K562 (cell line): ENCODE measurements around the gene PWP2. TPM values are rescaled to one million over a fixed set of nuclear protein-coding genes. Genes with fewer than 3 reads are reported as not detected.

Source experiments
- ATAC-seq: fragments of 200-7000 bp; cut with Tn5 transposase; 3 replicates; pipeline ENCODE4 v1.9.1; 2020; ENCODE audit warnings: moderate library complexity
- BruUV-seq: library from RNA; stranded (reverse); fragments of 400-500 nt; replicated peaks from 2 replicates; lab custom pipeline; 2021; lab: Mats Ljungman, UMichigan
- CTCF ChIA-PET: fragments of 300-600 bp; formaldehyde crosslinking; extraction: SDS; loops from one replicate; lab custom pipeline; 2021; ENCODE audit warnings: low intra/inter-chr PET ratio; lab: Yijun Ruan, JAX
- POLR2A ChIA-PET: fragments of 300-600, 350-650 bp; sonication (Branson Sonifier 250); formaldehyde crosslinking; extraction: SDS; loops from one replicate; lab custom pipeline; 2021; ENCODE audit warnings: antibody characterized with exemption, inconsistent platforms; lab: Yijun Ruan, JAX
- DNase-seq, 4 experiments: peaks; one replicate each; pipeline versions ENCODE4 v3.0.0 to v3.0.0-alpha.2; 2011 to 2018; ENCODE audit warnings: low spot score in 3 of 4, mixed read lengths in 3 of 4; ENCODE audit errors: extremely low read depth in 1 of 4
- FAIRE-seq: peaks from 2 replicates; lab custom pipeline; 2011; peaks lifted over from hg19 to GRCh38; lab: Jason Lieb, UNC
- H2AFZ ChIP-seq: 2 replicates; pipeline ENCODE4 v1.6.0; 2011; ENCODE audit warnings: low read depth, low read length, control low read depth, inconsistent platforms
- H3K27ac ChIP-seq: fragments of 200-600 bp; 3 replicates; pipeline ENCODE4 v1.8.0; 2011; ENCODE audit warnings: low read depth, mild to moderate bottlenecking, control low read depth, inconsistent platforms, low read length, moderate library complexity, mixed read lengths; ENCODE audit errors: extremely low read depth
- H3K27me3 ChIP-seq, 2 experiments: fragments of 300-600 bp in 1 of 2; 2 replicates in 1 of 2; 3 replicates in 1 of 2; pipeline versions ENCODE4 v1.6.0 to v1.8.0; 2011; ENCODE audit warnings: inconsistent platforms in 2 of 2, low read length in 2 of 2, mild to moderate bottlenecking in 1 of 2, mixed read lengths in 1 of 2, moderate library complexity in 1 of 2; ENCODE audit not compliant: control insufficient read depth in 2 of 2, insufficient read depth in 2 of 2
- H3K36me3 ChIP-seq: fragments of 300-600 bp; 3 replicates; pipeline ENCODE4 v1.8.0; 2011; ENCODE audit warnings: mild to moderate bottlenecking, low read length, inconsistent platforms; ENCODE audit not compliant: control insufficient read depth, insufficient read depth
- H3K4me1 ChIP-seq, 2 experiments: fragments of 200-600 bp in 1 of 2; replicated peaks in 1 of 2; 2 replicates in 1 of 2; 3 replicates in 1 of 2; pipeline versions ENCODE4 v1.5.1 to v1.8.0; 2011; ENCODE audit warnings: inconsistent platforms in 2 of 2, low read length in 2 of 2, mild to moderate bottlenecking in 1 of 2, mixed read lengths in 1 of 2, moderate library complexity in 1 of 2; ENCODE audit not compliant: control insufficient read depth in 2 of 2, insufficient read depth in 2 of 2
- H3K4me2 ChIP-seq: 2 replicates; pipeline ENCODE4 v1.6.1; 2011; ENCODE audit warnings: low read length, control low read depth, inconsistent platforms, mixed read lengths; ENCODE audit not compliant: insufficient read depth
- H3K4me3 ChIP-seq: fragments of 200-600 bp; sonication (generic), shearing (Covaris generic); 2 replicates; pipeline ENCODE4 v1.5.1; 2016; ENCODE audit warnings: control low read depth, inconsistent platforms
- H3K79me2 ChIP-seq: fragments of 200-600 bp; 3 replicates; pipeline ENCODE4 v1.8.0; 2011; ENCODE audit warnings: low read length, inconsistent platforms; ENCODE audit not compliant: control insufficient read depth, insufficient read depth
- H3K9ac ChIP-seq, 2 experiments: 2 replicates each; pipeline versions ENCODE4 v1.6.0 to v1.6.1; 2011; ENCODE audit warnings: low read depth in 2 of 2, low read length in 2 of 2, control low read depth in 1 of 2, inconsistent platforms in 1 of 2, mild to moderate bottlenecking in 1 of 2, mixed read lengths in 1 of 2; ENCODE audit not compliant: insufficient read depth in 1 of 2
- H3K9me1 ChIP-seq: one replicate; pipeline ENCODE4 v1.6.0; 2011; ENCODE audit warnings: inconsistent platforms, mild to moderate bottlenecking, low read length, moderate library complexity; ENCODE audit not compliant: control insufficient read depth, insufficient read depth
- H3K9me3 ChIP-seq: replicated peaks from 2 replicates; pipeline ENCODE4 v1.5.1; 2011; ENCODE audit warnings: low read depth, low read length, inconsistent platforms; ENCODE audit not compliant: control insufficient read depth, insufficient read depth
- H4K20me1 ChIP-seq: replicated peaks from 2 replicates; pipeline ENCODE4 v1.6.1; 2011; ENCODE audit warnings: low read length, inconsistent platforms, mixed read lengths; ENCODE audit not compliant: control insufficient read depth, insufficient read depth
- RAD21 ChIP-seq, 2 experiments: fragments of 250-450 bp in 1 of 2; fragments of 450-650 bp in 1 of 2; sonication (Bioruptor Pico) in 1 of 2; formaldehyde crosslinking in 1 of 2; IDR thresholded peaks in 1 of 2; conservative IDR thresholded peaks in 1 of 2; 2 replicates each; pipeline versions ENCODE4 v1.4.0 to v1.8.0; 2020 to 2022; ENCODE audit warnings: mild to moderate bottlenecking in 2 of 2, moderate library complexity in 1 of 2
- RB1 ChIP-seq: fragments of 450-650 bp; IDR thresholded peaks from 2 replicates; pipeline ENCODE4 v1.6.1; 2017; ENCODE audit warnings: low read depth, mild to moderate bottlenecking
- SREBF2 ChIP-seq: sonication (generic); formaldehyde crosslinking; IDR thresholded peaks from 2 replicates; pipeline ENCODE4 v1.4.0; 2020; ENCODE audit warnings: mild to moderate bottlenecking, missing genetic modification reagents
- U2AF1 ChIP-seq: fragments of 200-400 bp; formaldehyde crosslinking; optimal IDR thresholded peaks from 2 replicates; pipeline ENCODE3; 2017; ENCODE audit warnings: mild to moderate bottlenecking, low read depth, low read length, moderate library complexity
- ZNF3 ChIP-seq: fragments of 250-450 bp; sonication (Bioruptor Pico); IDR thresholded peaks from 2 replicates; pipeline ENCODE4 v1.5.0; 2021; ENCODE audit warnings: mild to moderate bottlenecking, moderate library complexity
- WGBS: fragments of 100-300 bp; shearing (Covaris generic); methylation state at CpG from one replicate; pipeline ENCODE4 v1.1.6; 2016; ENCODE audit warnings: low coverage, mixed read lengths; ENCODE audit not compliant: insufficient coverage; ENCODE audit errors: missing lambda C conversion rate; 5-methylcytosine and 5-hydroxymethylcytosine counted together
- in situ Hi-C: fragments of 300-500 bp; cut with MboI; formaldehyde crosslinking; loops from 4 replicates; pipeline ENCODE4 v1.15.0; 2018; ENCODE audit warnings: inconsistent platforms, mixed read lengths
- intact Hi-C: fragments of 100-400 bp; cut with micrococcal nuclease; formaldehyde crosslinking; loops from 2 replicates; pipeline ENCODE4 v1.14.2; 2022
- polyA plus RNA-seq, 8 experiments: library from polyadenylated mRNA; depleted of rRNA in 4 of 8; stranded (reverse) in 5 of 8; unstranded in 3 of 8; fragments of >200 nt; fragmentation: Nextera tagmentation in 2 of 8; fragmentation: Illumina TruSeq in 1 of 8; extraction: Ambion mirVana in 2 of 8; extraction: Trizol in 1 of 8; gene quantifications; 2 replicates each; pipeline versions ENCODE4 v1.2.1 to v1.2.3, GENCODE V29; 2011 to 2014; ENCODE audit warnings: inconsistent platforms in 1 of 8, missing spikeins in 1 of 8
- total RNA-seq, 7 experiments: library from RNA; depleted of rRNA in 6 of 7; stranded (reverse); fragments of >200 nt in 6 of 7; fragmentation: Illumina TruSeq in 2 of 7; extraction: Trizol in 2 of 7; gene quantifications; 2 replicates each; pipeline versions ENCODE4 v1.2.1 to v1.2.3, GENCODE V29; 2011 to 2021; ENCODE audit warnings: low replicate concordance in 1 of 7
- TF ChIP-seq, protein P1 (sequence below), 3 experiments: fragments of 200-800 bp in 1 of 3; sonication (Bioruptor generic) in 1 of 3; sonication (generic) in 1 of 3; formaldehyde crosslinking in 1 of 3; IDR thresholded peaks; 2 replicates each; pipeline versions ENCODE4 v1.6.1 to v1.8.0; 2016 to 2022; ENCODE audit warnings: mild to moderate bottlenecking in 2 of 3, missing compliant biosample characterization in 2 of 3, missing genetic modification characterization in 2 of 3, missing genetic modification reagents in 1 of 3
- TF ChIP-seq, protein P2 (sequence below), 2 experiments: fragments of 450-650 bp; formaldehyde crosslinking in 1 of 2; IDR thresholded peaks; 2 replicates each; pipeline versions ENCODE4 v1.4.0 to v1.6.1; 2014 to 2020; ENCODE audit warnings: mild to moderate bottlenecking in 2 of 2, borderline replicate concordance in 1 of 2, low read depth in 1 of 2

PWP2 gene
- total and polyA plus RNA-seq, 9 of the 15 experiments (the other 6 are each of a cell fraction or from before 2014, with no cell fraction given) = 0.72 to 57.6 (median 31.1) TPM

DNA sequence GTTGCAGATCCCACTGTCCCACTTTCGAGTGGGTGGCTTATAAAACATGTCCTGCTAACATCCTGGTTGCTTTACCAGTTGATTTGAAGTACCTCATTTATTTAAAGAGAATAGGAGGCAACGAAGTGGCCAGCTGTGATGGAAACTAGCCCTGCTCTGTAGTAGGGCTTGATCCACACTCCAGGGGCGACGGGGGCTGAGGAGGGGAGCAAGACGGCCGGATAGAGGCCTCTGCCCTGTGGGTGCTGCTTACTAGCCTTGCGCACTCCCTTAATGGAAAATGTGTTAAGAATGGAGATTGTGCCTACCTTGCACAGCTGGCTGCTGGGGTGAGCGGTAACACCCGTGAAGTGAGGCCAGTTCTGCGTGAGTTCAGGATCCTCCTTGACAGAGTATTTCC, 41.1 kb upstream of the PWP2 start (continued):
- TF ChIP-seq SREBF2 (CRISPR knock-in tag) = no peak

DNA sequence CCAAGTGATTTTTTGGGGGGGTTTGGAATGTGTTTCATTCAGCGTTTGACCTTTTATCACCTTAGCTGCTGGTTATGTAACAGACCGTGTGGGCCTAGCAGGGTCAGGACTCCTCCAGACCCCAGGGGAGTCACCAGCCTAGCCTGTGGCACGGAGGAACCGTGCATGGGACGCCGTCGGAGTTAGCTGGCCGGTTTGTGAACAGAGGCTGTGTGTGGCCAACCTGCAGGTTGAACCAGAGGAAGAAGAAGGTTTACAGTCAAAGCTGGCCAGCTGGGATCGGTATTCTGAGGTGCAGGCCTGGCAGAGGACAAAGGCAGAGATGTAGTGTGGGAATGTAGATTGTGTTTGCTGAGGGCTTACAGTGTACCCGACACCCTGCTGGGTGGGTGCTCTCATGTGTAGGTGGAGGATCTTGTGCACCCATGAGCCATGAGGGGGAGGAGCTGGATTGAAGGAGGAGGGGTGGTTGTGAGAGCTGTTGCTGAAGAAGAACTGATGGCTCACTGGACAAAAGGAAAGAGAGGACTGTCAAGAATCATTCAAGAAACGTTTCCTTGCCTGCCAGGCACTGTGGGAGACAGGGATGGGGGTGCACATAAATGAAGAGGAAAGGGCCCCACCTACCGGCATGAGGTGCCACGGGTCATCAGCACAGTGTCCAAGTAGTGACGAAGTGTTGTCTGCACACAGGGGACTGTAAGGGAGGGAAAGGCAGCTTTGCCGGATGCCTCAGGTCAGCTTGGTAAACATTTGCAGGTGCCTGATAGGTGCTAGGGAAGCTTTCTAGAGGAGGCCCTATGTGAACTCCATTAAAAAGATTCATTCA, 40.0 kb upstream of the PWP2 start:
- Histone ChIP-seq H3K9me1 (peaks cover 2% of the 10 kb centered on the region), H3K4me3 (no peak overlapping the region), H3K79me2 (peaks cover 10% of the 10 kb centered on the region; the same call in 2 of the 3 replicates), H3K36me3 (peaks cover 95% of the 10 kb centered on the region), H3K9ac (peak overlapping the region in 1 of 2 experiments; percentile 80; a peak in 2 of 4 replicates), H3K9me3 (no peaks in the 10 kb centered on the region), H3K27ac (no peak overlapping the region), H3K4me1 (peaks cover 3 to 10% of the 10 kb centered on the region in 2 experiments; a peak in 4 of 5 replicates), H3K27me3 (no peaks in the 10 kb centered on the region), H2AFZ (no peak overlapping the region), H4K20me1 (0 out of 2 replicates have a peak, but pooled peaks cover 5% of the 10 kb centered on the region), H3K4me2 (no peak overlapping the region)
- DNase-seq (peak in 2 of 4 experiments; percentile 49 to 58), ATAC-seq (peak; percentile 89), FAIRE-seq (peak; percentile 48)
- 74% methylated on average over 15 of the region's 15 CpGs for WGBS
- no TSS peak for BruUV-seq
- CTCF ChIA-PET = no interaction called here
- intact Hi-C loops (no loop called here), in situ Hi-C loops (no loop called here)
- POLR2A ChIA-PET = interaction anchor here (0.6 to 1.7 kb wide), 7 partner anchors 11 to 1305 kb away, joined by 3 to 4 read pairs (median 3); partner anchors contain the start of gene SUMO3
- TF ChIP-seq, protein P1, sequence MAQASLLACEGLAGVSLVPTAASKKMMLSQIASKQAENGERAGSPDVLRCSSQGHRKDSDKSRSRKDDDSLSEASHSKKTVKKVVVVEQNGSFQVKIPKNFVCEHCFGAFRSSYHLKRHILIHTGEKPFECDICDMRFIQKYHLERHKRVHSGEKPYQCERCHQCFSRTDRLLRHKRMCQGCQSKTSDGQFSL (CRISPR knock-in tag; IDR thresholded peaks at IDR 0.05) = peak; percentile 96
- TF ChIP-seq, protein P1 (tag; IDR thresholded peaks at IDR 0.05) = peak in 1 of 2 experiments; percentile 71; a peak in 1 of 4 replicates
- TF ChIP-seq RB1 (0 out of 2 replicates have a peak, but pooled peaks have one; percentile 34), RAD21 (CRISPR knock-in tag; conservative IDR thresholded peaks at IDR 0.05 in 1 of 2, IDR thresholded peaks at IDR 0.05 in 1 of 2) (peak; percentile 12 to 69; a peak in 2 of 4 replicates), U2AF1 (no peak), ZNF3 (CRISPR knock-in tag) (no peak)
- TF ChIP-seq, protein P2, sequence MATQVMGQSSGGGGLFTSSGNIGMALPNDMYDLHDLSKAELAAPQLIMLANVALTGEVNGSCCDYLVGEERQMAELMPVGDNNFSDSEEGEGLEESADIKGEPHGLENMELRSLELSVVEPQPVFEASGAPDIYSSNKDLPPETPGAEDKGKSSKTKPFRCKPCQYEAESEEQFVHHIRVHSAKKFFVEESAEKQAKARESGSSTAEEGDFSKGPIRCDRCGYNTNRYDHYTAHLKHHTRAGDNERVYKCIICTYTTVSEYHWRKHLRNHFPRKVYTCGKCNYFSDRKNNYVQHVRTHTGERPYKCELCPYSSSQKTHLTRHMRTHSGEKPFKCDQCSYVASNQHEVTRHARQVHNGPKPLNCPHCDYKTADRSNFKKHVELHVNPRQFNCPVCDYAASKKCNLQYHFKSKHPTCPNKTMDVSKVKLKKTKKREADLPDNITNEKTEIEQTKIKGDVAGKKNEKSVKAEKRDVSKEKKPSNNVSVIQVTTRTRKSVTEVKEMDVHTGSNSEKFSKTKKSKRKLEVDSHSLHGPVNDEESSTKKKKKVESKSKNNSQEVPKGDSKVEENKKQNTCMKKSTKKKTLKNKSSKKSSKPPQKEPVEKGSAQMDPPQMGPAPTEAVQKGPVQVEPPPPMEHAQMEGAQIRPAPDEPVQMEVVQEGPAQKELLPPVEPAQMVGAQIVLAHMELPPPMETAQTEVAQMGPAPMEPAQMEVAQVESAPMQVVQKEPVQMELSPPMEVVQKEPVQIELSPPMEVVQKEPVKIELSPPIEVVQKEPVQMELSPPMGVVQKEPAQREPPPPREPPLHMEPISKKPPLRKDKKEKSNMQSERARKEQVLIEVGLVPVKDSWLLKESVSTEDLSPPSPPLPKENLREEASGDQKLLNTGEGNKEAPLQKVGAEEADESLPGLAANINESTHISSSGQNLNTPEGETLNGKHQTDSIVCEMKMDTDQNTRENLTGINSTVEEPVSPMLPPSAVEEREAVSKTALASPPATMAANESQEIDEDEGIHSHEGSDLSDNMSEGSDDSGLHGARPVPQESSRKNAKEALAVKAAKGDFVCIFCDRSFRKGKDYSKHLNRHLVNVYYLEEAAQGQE (IDR thresholded peaks at IDR 0.05; ENCODE audit: borderline replicate concordance) = peak; percentile 59
- TF ChIP-seq, protein P2 (CRISPR knock-in tag; IDR thresholded peaks at IDR 0.05; ENCODE audit: low read depth) = no peak
